Measurements from ENCODE around the gene INTS1. TPM values are rescaled to one million over a fixed set of nuclear protein-coding genes. Genes with fewer than 3 reads are reported as not detected.

Gene INTS1
- total RNA-seq, 1 donor from 2014 or later: 80.7 TPM

DNA sequence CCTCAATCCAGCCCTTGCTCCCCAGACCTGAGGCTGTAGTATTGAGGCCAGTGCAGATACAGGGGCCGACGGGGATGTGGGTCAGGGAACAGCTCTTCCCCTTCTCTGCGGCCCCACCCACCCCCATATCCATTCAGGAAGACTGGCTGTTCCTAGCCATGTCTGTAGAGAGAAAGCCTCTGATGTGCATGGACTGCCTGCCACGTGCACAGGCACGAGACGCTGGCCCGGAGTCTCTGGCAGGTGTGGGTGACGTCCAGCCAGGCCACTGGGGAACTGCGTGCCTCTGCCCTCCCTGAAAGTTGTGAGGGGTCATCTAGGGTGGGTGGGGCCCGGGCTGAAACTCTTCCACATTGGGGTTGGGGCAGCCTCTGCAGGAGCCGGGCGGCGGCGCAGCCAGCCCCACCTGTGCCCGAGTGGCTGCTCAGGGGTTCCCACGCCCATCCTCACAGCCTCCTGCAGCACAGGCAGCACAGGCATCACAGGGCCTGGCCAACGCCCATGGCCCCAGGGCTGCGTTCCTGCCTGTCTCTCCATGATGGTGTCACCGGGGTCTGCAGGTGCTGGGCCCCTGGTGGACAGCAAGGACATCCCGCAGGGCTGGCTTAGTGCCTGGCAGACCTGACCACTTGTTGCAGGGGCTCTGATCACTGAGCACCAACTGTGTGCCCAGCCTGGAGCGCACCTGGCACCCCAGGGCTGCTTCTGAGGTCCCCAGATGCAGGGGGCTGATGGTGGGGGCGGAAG, 72.4 kb downstream of the INTS1 start:
- H3K9me3 ChIP-seq: no peaks in the 10 kb centered on the region
- peaks cover 9 to 11% of the 10 kb centered on the region in 2 donors for H3K36me3 ChIP-seq
- DNase-seq (ENCODE audit: low spot score in 2 of 2): no peak
- no peaks in the 10 kb centered on the region for H3K27me3 ChIP-seq
- H3K4me3 ChIP-seq: no peak overlapping the region
- TF ChIP-seq, protein P1, sequence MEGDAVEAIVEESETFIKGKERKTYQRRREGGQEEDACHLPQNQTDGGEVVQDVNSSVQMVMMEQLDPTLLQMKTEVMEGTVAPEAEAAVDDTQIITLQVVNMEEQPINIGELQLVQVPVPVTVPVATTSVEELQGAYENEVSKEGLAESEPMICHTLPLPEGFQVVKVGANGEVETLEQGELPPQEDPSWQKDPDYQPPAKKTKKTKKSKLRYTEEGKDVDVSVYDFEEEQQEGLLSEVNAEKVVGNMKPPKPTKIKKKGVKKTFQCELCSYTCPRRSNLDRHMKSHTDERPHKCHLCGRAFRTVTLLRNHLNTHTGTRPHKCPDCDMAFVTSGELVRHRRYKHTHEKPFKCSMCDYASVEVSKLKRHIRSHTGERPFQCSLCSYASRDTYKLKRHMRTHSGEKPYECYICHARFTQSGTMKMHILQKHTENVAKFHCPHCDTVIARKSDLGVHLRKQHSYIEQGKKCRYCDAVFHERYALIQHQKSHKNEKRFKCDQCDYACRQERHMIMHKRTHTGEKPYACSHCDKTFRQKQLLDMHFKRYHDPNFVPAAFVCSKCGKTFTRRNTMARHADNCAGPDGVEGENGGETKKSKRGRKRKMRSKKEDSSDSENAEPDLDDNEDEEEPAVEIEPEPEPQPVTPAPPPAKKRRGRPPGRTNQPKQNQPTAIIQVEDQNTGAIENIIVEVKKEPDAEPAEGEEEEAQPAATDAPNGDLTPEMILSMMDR (IDR thresholded peaks at IDR 0.05): no peak
- H3K4me1 ChIP-seq: no peaks in the 10 kb centered on the region
- intact Hi-C loops (cut with DNase I): loop anchor here (2.0 to 5.0 kb wide), 2 partner anchors 43 to 240 kb away; no protein-coding TSS in a partner anchor
- H3K27ac ChIP-seq: no peak overlapping the region

GRCh38 chr7:1431226-1431625, 73.0 kb downstream of the INTS1 start:
- peaks cover 6% of the 10 kb centered on the region in 2 donors for H3K36me3 ChIP-seq
- H3K4me3 ChIP-seq: no peak overlapping the region
- no peak for DNase-seq (ENCODE audit: low spot score in 2 of 2)
- no peaks in the 10 kb centered on the region for H3K27me3 ChIP-seq
- H3K27ac ChIP-seq: no peak overlapping the region
- TF ChIP-seq, protein P1 (IDR thresholded peaks at IDR 0.05): no peak
- H3K9me3 ChIP-seq: no peaks in the 10 kb centered on the region
- intact Hi-C loops (cut with DNase I): loop anchor here (5.0 kb wide), 1 partner anchor 239 kb away; no protein-coding TSS in a partner anchor
- no peaks in the 10 kb centered on the region for H3K4me1 ChIP-seq

GRCh38 chr7:1430056-1430845, 73.9 kb downstream of the INTS1 start:
- H3K36me3 ChIP-seq: peaks cover 2 to 3% of the 10 kb centered on the region in 2 donors
- H3K27ac ChIP-seq: no peak overlapping the region
- TF ChIP-seq, protein P1 (IDR thresholded peaks at IDR 0.05): no peak
- intact Hi-C loops (cut with DNase I): loop anchor here (5.0 kb wide), 1 partner anchor 238 kb away; no protein-coding TSS in a partner anchor
- no peak overlapping the region for H3K4me3 ChIP-seq
- no peak for DNase-seq (ENCODE audit: low spot score in 2 of 2)
- no peaks in the 10 kb centered on the region for H3K27me3 ChIP-seq
- H3K4me1 ChIP-seq: no peaks in the 10 kb centered on the region
- H3K9me3 ChIP-seq: no peaks in the 10 kb centered on the region

- H3K27me3 ChIP-seq: no peaks in the 10 kb centered on the region
- no peaks in the 10 kb centered on the region for H3K4me1 ChIP-seq
- DNase-seq (ENCODE audit: low spot score in 2 of 2): no peak
- H3K9me3 ChIP-seq: no peaks in the 10 kb centered on the region
- TF ChIP-seq, protein P1 (IDR thresholded peaks at IDR 0.05): no peak
- no peak overlapping the region for H3K27ac ChIP-seq
- intact Hi-C loops (cut with DNase I): no loop called here
- no peak overlapping the region for H3K4me3 ChIP-seq
- no peaks in the 10 kb centered on the region for H3K36me3 ChIP-seq
These were observed 75.2 kb downstream of the INTS1 start for GRCh38 chr7:1428941-1429501.

GRCh38 chr7:1427064-1427657, 77.0 kb downstream of the INTS1 start:
- peaks cover 3% of the 10 kb centered on the region for H3K27me3 ChIP-seq
- TF ChIP-seq, protein P1 (IDR thresholded peaks at IDR 0.05): no peak
- H3K9me3 ChIP-seq: no peaks in the 10 kb centered on the region
- no peak overlapping the region for H3K4me3 ChIP-seq
- DNase-seq (ENCODE audit: low spot score in 2 of 2): no peak
- H3K27ac ChIP-seq: no peak overlapping the region
- no peaks in the 10 kb centered on the region for H3K36me3 ChIP-seq
- no peaks in the 10 kb centered on the region for H3K4me1 ChIP-seq
- intact Hi-C loops (cut with DNase I): no loop called here
